Posterior cingulate gyrus (tissue), 11 donors: ENCODE results near the gene IP6K2.
"Not testable (repeated sequence)": the region's sequence is repeated elsewhere in the genome, so short reads cannot be mapped to it uniquely, and the experiment has no call there.

Experiments used
- DNase-seq, 10 donors: peaks; one replicate each; pipeline versions ENCODE4 v3.0.0 to v3.0.0-alpha.2; 2020 to 2021; ENCODE audit warnings: mixed read lengths in 3 of 10
- intact Hi-C: fragments of 100-400 bp; cut with DNase I; formaldehyde crosslinking; loops from one replicate; pipeline ENCODE4 v1.15.1; 2023

The IP6K2 gene

GRCh38 chr3:48716982-48717746, at the start of gene IP6K2:
Gene IP6K2, minus strand, starts transcription at chr3:48717221. Its CDS starts 21,930 bp downstream, at chr3:48695291.
- intact Hi-C loops = no loop called here
- peak; percentile 98 to 100 (median 99) for DNase-seq

- peak in 1 of 10 donors; percentile 24 for DNase-seq
- intact Hi-C loops = no loop called here
These were observed 48.4 kb upstream of the IP6K2 start for GRCh38 chr3:48765376-48765775.

GRCh38 chr3:48762816-48763215, 45.8 kb upstream of the IP6K2 start:
- DNase-seq = no peak
- intact Hi-C loops = no loop called here

GRCh38 chr3:48759991-48760540, 43.0 kb upstream of the IP6K2 start:
- intact Hi-C loops, DNase-seq: not testable (repeated sequence)

- DNase-seq, intact Hi-C loops: not testable (repeated sequence)
These were observed 42.5 kb upstream of the IP6K2 start for GRCh38 chr3:48759531-48759930.

- no peak for DNase-seq
- intact Hi-C loops = no loop called here
These were observed 42.0 kb upstream of the IP6K2 start for GRCh38 chr3:48759071-48759470.

GRCh38 chr3:48756640-48757039, 39.6 kb upstream of the IP6K2 start:
- peak in 1 of 10 donors; percentile 17 for DNase-seq
- intact Hi-C loops = no loop called here

- intact Hi-C loops = no loop called here
- DNase-seq = no peak
These were observed 33.8 kb upstream of the IP6K2 start for GRCh38 chr3:48750856-48751255.

GRCh38 chr3:48748754-48749153, 31.7 kb upstream of the IP6K2 start:
- no peak for DNase-seq

GRCh38 chr3:48747706-48748105, 30.7 kb upstream of the IP6K2 start:
- intact Hi-C loops = loop anchor here (10.0 kb wide), 1 partner anchor 97 kb away; the partner anchor contains the start of gene PRKAR2A
- DNase-seq = peak in 2 of 10 donors; percentile 29 to 32

More at GRCh38 chr3:48748754-48749153, 31.7 kb upstream of the IP6K2 start:
- intact Hi-C loops = loop anchor here (10.0 kb wide), 1 partner anchor 96 kb away; the partner anchor contains the start of gene PRKAR2A

- intact Hi-C loops = loop anchor here (10.0 kb wide), 1 partner anchor 98 kb away; the partner anchor contains the start of gene PRKAR2A
- peak in 4 of 10 donors; percentile 8 to 41 (median 11) for DNase-seq
These were observed 30.1 kb upstream of the IP6K2 start for GRCh38 chr3:48747015-48747615.

- intact Hi-C loops = loop anchor here (10.0 kb wide), 1 partner anchor 101 kb away; the partner anchor contains the start of gene PRKAR2A
- no peak for DNase-seq
These were observed 26.8 kb upstream of the IP6K2 start for GRCh38 chr3:48743773-48744172.

- intact Hi-C loops = loop anchor here (2.0 to 10.0 kb wide), 2 partner anchors 56 to 104 kb away; partner anchors contain the start of genes NCKIPSD and PRKAR2A
- DNase-seq = peak in 1 of 10 donors; percentile 65
These were observed 24.2 kb upstream of the IP6K2 start for GRCh38 chr3:48741226-48741625.

GRCh38 chr3:48739955-48740823, 23.2 kb upstream of the IP6K2 start:
- intact Hi-C loops = loop anchor here (2.0 to 10.0 kb wide), 2 partner anchors 55 to 105 kb away; partner anchors contain the start of genes NCKIPSD and PRKAR2A
- DNase-seq = peak; percentile 82 to 99 (median 90)

- peak in 1 of 10 donors; percentile 77 for DNase-seq
- intact Hi-C loops = no loop called here
These were observed 22.6 kb upstream of the IP6K2 start for GRCh38 chr3:48739617-48739954.

- intact Hi-C loops = no loop called here
- peak in 1 of 10 donors; percentile 57 for DNase-seq
These were observed 22.1 kb upstream of the IP6K2 start for GRCh38 chr3:48738926-48739616.

GRCh38 chr3:48738144-48738536, 21.1 kb upstream of the IP6K2 start:
- intact Hi-C loops = no loop called here
- DNase-seq = no peak

- intact Hi-C loops = not testable (repeated sequence)
- DNase-seq = peak in 1 of 10 donors; percentile 10
These were observed 18.2 kb upstream of the IP6K2 start for GRCh38 chr3:48735075-48735767.

- intact Hi-C loops = not testable (repeated sequence)
- DNase-seq = peak in 1 of 10 donors; percentile 37
These were observed 17.5 kb upstream of the IP6K2 start for GRCh38 chr3:48734541-48734940.
